GM12892 (cell line): Measurements from ENCODE around the gene TMEM106A.

Experiments
- POLR2A ChIP-seq: IDR thresholded peaks from 2 replicates; pipeline ENCODE4 v1.6.1; 2011; ENCODE audit warnings: low read depth, low read length, control low read depth
- POLR2AphosphoS5 ChIP-seq: IDR thresholded peaks from 2 replicates; pipeline ENCODE4 v1.6.1; 2011; ENCODE audit warnings: low read depth, low read length, control low read depth
- TAF1 ChIP-seq: IDR thresholded peaks from 2 replicates; pipeline ENCODE4 v1.6.1; 2011; ENCODE audit warnings: low read depth, mild to moderate bottlenecking, control low read depth, low read length, borderline replicate concordance

DNA sequence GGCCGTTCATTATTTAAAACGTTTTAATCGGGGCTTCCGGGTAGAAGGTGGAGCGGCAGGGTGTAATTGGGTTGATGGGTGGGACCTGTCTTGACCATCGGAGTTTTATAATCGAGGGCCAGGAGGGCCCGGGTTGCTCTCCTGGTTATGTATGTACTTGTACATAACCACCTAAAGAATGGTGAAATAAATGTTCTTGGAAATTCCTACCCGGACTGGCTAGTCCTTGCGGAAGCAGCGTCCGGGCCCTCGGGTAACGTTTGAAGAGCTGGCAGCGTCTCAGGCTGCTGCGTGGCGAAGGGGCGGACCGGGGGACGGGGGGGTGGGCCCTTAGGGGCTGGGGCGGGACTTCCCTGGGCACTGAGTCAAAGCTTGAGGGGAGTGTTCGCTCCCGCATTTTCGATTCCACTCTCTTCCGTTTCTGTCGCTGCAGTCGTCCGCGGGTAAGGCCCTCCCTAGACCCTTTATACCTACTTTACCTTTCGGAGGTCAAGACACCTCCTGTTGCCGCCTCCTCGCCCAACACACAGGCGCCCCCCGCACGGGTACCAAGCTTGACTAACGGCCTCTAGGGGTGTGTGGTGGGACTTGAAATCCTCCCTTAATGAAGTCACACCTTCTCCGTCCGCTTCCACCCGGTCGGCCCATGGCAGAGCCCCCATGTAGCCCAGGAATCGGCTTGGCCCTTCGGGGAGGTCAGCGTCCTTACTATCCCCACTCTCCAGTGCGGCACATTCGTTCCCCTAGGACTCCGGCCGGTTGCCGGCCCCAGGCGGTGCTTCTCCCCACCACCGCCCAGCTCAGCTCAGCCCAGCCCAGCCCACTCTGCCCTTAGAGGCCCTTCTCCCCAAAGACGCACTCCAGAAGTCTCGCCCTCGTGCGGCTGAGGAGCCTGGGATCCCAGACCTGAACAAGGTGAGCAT is at the start of gene TMEM106A:
- TF ChIP-seq POLR2A (peak; percentile 73), POLR2AphosphoS5 (peak; percentile 72), TAF1 (peak; percentile 77; the same call in 1 of the 2 replicates)
